Muscle of back (tissue), 11 donors: Measurements from ENCODE around the gene KDM5B. TPM values are rescaled to one million over a fixed set of nuclear protein-coding genes. Genes with fewer than 3 reads are reported as not detected.

Source experiments
- DNase-seq, 3 donors: peaks; one replicate each; pipeline versions ENCODE4 v3.0.0 to v3.0.0-alpha.2; 2013
- polyA plus RNA-seq, 10 donors: library from polyadenylated mRNA; unstranded; fragments of 120-200 nt; gene quantifications; one replicate each; pipeline ENCODE4 v1.2.1, GENCODE V29; 2013; ENCODE audit not compliant: insufficient read length in 10 of 10

KDM5B gene
- polyA plus RNA-seq, 10 donors = 41.8 to 55.4 (median 45.2) TPM

- no peak for DNase-seq
Observed at GRCh38 chr1:202689082-202689481, 119.1 kb downstream of the KDM5B start.

- no peak for DNase-seq
Observed at GRCh38 chr1:202688401-202688800, 119.8 kb downstream of the KDM5B start.

DNA sequence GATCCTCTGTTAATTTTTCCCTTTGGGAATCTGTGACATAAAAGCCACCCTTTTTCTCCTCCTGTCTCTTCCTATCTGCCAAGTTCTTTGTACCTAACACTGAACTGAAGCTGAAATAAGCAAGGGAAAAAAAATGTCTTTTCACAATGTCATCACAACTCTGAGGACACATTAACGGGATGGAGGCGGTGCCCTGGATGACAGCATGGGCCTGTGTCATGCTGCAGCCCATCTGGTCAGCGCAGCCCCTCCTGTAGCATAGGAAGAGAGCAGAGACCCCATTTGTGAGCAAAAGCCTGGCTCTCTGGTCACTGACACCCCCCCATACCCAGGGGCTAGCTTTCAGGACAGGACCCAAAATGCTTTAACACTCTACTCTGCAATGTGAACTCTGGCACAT lies 120.4 kb downstream of the KDM5B start:
- no peak for DNase-seq

- DNase-seq = no peak
Observed at GRCh38 chr1:202687370-202687769, 120.9 kb downstream of the KDM5B start.

- no peak for DNase-seq
Observed at GRCh38 chr1:202685641-202686040, 122.6 kb downstream of the KDM5B start.

- no peak for DNase-seq
Observed at GRCh38 chr1:202684716-202685115, 123.5 kb downstream of the KDM5B start.

GRCh38 chr1:202683029-202683428 lies 125.2 kb downstream of the KDM5B start:
- DNase-seq = no peak

- no peak for DNase-seq
Observed at GRCh38 chr1:202682477-202682876, 125.7 kb downstream of the KDM5B start.

GRCh38 chr1:202681736-202682420 lies 126.3 kb downstream of the KDM5B start:
- DNase-seq = no peak

GRCh38 chr1:202680586-202681352 lies 127.5 kb downstream of the KDM5B start:
- DNase-seq = no peak

DNA sequence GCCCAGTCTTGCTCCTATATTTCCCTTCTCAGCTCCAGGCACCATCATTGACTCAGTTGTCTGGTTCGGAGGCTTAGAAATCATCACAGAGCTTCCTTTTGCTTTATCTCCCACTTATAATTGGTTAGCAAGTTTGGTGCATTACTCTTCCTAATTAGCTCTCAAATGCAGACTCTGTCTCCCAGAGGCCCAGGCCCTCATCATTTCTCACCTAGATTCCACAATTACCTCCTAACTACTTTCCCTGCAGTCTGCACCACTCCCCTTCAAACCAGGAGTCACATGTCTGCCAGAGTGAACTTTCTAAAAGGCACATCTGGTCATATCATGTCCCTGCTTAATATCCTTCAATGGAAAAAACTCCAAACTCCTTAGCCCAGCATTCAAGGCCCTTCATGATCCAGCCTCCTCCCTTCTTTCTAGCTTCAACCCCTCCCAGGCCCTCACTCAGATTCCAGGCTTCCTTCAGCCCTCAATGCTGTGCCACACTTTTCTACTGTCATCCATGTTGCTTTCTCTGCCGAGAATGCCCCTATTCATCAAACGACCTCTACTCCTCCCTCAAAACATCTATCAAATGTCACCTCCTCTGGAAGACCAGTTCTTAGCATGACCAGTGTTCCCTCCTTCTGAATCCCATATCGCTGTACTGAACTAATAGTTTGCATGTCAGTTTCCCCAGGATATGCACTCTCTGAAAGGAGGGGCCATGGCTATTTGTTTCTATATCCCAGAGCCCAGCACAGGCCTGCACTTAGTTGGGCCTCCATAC lies 128.6 kb downstream of the KDM5B start:
- no peak for DNase-seq

GRCh38 chr1:202677433-202677832 lies 130.8 kb downstream of the KDM5B start:
- DNase-seq = no peak

Other genes with a start within 250 kb of the KDM5B start
- under 1 TPM; 0.27 to 0.94 (median 0.39) TPM for gene SYT2, start 98.0 kb downstream of the KDM5B start, polyA plus RNA-seq
- gene PCAT6, start 2.5 kb upstream of the KDM5B start, polyA plus RNA-seq = 1 to 10 TPM; 1.6 to 4.0 (median 2.4) TPM
- gene RABIF, start 80.7 kb upstream of the KDM5B start, polyA plus RNA-seq = 1 to 10 TPM; 5.8 to 7.9 (median 7.2) TPM
- gene KLHL12, start 118.8 kb upstream of the KDM5B start, polyA plus RNA-seq = 10 to 100 TPM; 16.8 to 26.1 (median 20.7) TPM
- gene ADIPOR1, start 149.9 kb upstream of the KDM5B start, polyA plus RNA-seq = 100 to 1,000 TPM in 1 of 10 donors, 10 to 100 TPM in 9; 60.7 to 106 (median 70.6) TPM
- 10 to 100 TPM; 59.8 to 95.6 (median 73.7) TPM for gene CYB5R1, start 158.8 kb upstream of the KDM5B start, polyA plus RNA-seq
- gene TMEM183A, start 199.0 kb upstream of the KDM5B start, polyA plus RNA-seq = 10 to 100 TPM; 35.2 to 50.1 (median 39.5) TPM
- gene PPFIA4, start 218.1 kb upstream of the KDM5B start, polyA plus RNA-seq = 10 to 100 TPM; 19.9 to 68.4 (median 43.9) TPM